HG02588 (cell line): Measurements from ENCODE around the gene MRPS23.

Experiments used
- ATAC-seq: cut with Tn5 transposase; IDR thresholded peaks from one replicate; pipeline ENCODE4 v1.9.1; 2021; ENCODE audit warnings: mild to moderate bottlenecking, moderate library complexity; ENCODE audit not compliant: unreplicated experiment

The MRPS23 gene

GRCh38 chr17:57849874-57850754, at the start of gene MRPS23:
Gene MRPS23 (minus strand): TSS chr17:57850044. CDS start chr17:57850010, 34 bp downstream.
- ATAC-seq = peak; percentile 90

- ATAC-seq = no peak
Observed at GRCh38 chr17:57899391-57899790, 49.5 kb upstream of the MRPS23 start.

DNA sequence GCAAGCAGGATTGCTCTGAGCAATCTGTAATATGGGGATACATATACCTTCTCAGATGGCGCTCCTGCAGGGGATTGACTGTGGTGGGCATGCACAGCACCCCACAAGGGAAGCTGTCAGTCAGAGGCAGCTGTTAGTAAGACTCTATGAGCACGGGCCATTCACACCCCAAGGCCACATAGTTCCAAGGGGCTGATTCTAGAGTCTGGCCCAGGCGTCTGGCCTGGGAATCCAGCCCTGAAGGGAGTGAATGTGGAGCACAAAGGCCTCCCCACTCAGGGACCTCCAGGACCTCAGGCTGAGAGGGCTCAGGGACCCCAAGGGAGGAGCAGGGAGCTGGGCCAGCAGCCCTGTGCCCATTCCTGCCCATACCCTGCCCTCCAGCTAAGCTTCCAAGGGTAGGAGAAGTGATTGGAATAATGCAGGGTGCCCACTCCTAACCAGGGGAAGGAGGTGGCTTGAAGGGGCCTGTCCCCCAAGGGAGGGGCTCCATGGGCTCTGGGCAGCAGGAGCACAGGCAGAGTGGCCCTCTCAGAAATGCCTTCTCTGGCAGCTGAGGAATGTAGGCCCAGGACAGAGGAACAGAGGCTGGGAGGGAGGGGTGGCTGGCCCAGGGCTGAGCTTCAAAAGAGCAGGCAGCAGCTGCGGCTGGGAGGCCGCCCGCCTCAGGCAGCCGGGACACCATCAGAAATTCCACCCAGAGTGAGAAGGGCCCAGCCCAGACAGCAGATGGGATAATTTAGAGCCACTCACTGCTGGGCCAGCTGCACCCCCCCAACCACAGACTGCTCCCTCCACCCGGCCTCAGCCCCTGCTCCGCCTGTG, 48.9 kb upstream of the MRPS23 start:
- no peak for ATAC-seq

DNA sequence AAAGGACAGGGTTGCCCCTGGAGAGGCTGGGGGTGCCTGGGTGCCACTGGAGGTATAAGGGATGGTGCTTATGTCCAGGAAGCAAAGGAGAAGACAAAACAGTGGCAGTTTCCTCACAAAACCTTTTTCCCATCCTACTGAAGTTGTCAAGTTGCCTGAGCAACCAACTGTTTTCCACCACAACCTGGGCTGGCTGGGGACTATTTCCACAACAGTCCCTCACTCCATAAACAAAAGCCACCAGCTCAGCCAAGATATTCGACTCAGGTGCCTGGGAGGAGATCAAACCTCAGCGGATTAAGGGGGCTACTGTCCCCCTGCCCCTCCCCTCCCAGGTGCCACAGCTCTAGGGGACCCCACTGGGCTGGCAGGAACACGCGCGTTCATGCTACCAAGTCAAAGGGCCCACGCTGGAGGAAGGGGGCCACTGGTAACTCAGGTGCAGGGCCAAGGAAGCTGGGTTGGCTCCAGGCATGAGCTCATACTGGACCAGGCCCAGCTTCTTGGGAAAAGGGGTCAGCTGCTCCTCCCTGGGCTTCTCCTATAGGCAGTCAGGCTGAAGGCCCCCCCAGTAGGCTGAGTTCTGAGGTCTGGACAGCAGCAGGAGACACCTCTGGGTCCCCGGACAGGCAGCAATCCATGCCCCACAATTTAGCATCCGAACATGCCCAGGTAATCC, 45.7 kb upstream of the MRPS23 start:
- ATAC-seq = no peak

- no peak for ATAC-seq
Observed at GRCh38 chr17:57894848-57895247, 45.0 kb upstream of the MRPS23 start.

GRCh38 chr17:57892820-57893595, 43.2 kb upstream of the MRPS23 start:
- ATAC-seq = no peak

GRCh38 chr17:57892146-57892819, 42.4 kb upstream of the MRPS23 start:
- ATAC-seq = no peak

GRCh38 chr17:57890857-57891232, 41.0 kb upstream of the MRPS23 start:
- ATAC-seq = no peak

GRCh38 chr17:57889892-57890856, 40.3 kb upstream of the MRPS23 start:
- ATAC-seq = no peak

DNA sequence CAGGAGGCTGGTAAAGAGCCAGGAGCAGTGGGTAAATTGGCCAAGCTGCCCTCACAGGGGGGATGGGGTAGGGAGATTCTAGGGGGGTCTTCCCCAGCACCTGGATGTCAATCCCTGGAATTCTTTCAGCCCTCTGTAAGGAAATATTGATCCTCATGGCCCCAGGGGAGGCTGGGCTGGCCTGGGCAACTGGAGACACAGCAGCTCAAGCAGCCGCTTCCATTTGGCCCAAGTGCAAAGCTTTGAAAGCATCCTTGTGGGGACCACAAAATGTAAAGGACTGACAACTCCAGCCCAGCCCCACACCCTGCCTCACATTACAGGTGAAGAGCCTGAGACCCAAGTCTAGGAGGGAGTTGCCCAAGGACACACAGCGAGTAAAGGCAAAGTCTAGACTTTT, 39.4 kb upstream of the MRPS23 start:
- no peak for ATAC-seq

DNA sequence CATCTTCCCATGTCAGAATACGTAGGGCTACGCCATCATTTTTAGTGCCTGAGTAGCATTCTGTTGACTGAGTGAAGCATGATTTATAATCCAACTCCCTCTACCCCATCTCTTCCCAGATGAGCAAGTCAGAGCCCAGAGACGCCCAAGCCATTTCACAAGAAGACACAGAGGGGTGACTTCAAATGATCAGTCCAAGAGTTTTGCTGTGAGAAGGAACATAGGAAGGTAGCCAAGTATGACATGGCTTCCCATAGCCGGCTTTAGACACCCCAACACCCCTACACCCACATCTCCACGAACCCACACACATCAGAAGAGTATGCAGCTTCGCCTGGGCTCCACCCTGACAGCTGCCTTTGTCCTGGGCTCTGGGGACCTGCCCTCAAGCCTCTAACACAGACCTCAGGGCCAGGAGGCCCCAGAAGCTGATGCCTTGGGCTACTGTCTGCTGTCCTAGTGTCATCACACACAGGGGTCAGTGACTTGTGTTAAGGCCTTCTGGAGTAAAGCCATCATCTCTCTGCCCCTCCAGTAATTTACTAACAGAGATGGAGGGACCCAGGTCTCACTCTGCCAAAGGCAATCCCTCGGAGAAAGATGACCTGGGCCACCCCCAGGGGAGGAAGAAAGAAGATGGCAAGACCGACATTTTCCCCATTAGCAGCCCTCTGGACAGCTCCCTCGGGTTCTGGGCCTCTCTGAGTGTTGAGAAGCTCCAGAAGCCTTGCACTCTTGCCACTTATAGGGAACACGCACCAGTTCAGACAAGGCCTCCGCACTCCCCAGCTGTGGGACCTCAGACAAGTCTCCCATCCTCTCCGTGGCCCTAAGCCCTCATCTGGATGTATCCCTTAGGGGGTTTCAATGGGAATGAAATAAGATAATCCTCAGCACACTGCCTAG, 38.7 kb upstream of the MRPS23 start:
- ATAC-seq = no peak

- no peak for ATAC-seq
Observed at GRCh38 chr17:57887161-57887560, 37.3 kb upstream of the MRPS23 start.

DNA sequence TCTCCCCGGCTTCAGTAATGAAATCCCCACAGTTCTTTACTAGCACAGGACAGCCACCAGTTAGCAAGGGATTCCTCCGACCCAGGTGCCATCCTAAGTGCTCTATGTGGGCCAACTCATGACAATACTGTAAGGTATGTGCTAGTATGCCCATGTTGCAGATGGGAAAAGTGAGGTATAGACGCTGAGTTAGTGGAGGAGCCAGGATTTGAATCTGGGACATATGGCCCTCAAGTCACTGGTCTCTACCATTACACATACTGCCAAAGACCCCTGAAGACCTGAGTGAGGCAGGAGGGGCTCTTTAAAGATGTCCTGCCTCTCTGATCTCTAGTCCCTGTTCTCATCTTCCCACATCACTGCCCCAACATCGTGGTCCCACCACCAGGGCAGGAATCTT, 36.2 kb upstream of the MRPS23 start:
- ATAC-seq = no peak

- ATAC-seq = no peak
Observed at GRCh38 chr17:57885148-57885915, 35.5 kb upstream of the MRPS23 start.

- no peak for ATAC-seq
Observed at GRCh38 chr17:57881783-57882351, 32.0 kb upstream of the MRPS23 start.

- ATAC-seq = no peak
Observed at GRCh38 chr17:57881143-57881542, 31.3 kb upstream of the MRPS23 start.

GRCh38 chr17:57880086-57880456, 30.2 kb upstream of the MRPS23 start:
- ATAC-seq = no peak
